Eye (tissue), 1 donor: ENCODE data around the gene ERCC4.

Experiments used
- DNase-seq: peaks from one replicate; pipeline ENCODE4 v3.0.0-alpha.2; 2015

Gene ERCC4

GRCh38 chr16:13950821-13951547, 31.0 kb downstream of the ERCC4 start:
- no peak for DNase-seq

DNA sequence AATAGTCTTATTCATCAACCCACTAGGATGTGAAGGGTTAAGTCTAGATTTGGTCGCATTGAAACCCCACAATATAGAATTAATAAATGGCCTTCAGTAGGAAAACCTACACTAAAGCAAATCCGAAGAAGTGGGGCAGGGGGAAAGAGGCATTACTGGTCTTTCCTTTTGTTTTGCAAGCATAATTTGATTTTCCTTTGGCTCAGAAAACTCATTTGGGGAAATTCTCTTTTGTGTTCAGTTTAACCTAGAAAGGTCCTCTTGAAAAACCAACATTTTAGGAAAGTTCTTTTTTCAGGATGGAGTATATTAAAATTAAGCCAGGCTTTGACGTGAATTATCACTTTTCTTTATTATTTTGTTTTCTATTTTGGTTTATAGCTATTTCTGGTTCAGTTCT, 31.7 kb downstream of the ERCC4 start:
- no peak for DNase-seq

GRCh38 chr16:13953501-13953900, 33.5 kb downstream of the ERCC4 start:
- no peak for DNase-seq

GRCh38 chr16:13956635-13957196, 36.8 kb downstream of the ERCC4 start:
- no peak for DNase-seq

- DNase-seq: peak; percentile 63
Measured at GRCh38 chr16:13957197-13958078, 37.5 kb downstream of the ERCC4 start.

DNA sequence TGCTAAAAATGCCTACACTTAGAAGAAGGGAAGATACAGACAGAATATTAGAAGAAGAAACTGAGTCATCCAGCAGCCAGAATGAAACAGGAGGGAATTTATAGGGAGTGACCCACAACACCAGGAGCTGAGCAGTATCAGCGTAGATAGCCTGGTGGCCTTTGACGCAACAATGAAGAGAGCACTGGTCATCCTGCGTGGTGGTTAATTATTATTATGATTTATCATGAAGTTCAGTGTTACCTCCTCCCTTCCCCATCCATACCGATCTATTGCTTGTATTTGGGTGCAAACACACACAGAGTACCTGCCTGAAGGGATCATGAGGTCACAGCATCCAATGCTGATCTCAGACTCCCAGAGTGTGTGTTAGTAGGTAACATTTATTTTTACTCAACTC, 38.5 kb downstream of the ERCC4 start:
- DNase-seq: no peak

DNA sequence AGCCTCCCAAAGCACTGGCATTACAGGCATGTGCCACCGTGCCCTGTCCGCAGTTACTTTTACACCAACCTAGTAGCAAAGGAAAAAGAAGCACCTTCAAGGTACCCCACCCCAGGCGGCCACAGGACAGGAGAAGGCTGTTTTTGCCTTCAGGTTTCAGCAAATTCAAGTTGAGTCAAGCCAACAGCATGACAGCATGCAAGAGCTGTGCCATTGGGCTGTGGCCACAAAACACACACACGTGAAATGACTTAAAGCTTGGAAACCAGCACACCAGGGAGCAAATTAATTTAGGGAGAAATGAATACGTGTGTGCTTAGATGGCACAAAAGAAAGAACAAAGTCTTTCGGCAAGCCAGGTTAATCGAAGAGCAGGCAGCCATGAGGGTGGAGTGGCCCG, 39.7 kb downstream of the ERCC4 start:
- DNase-seq: no peak

GRCh38 chr16:13961099-13961811, 41.3 kb downstream of the ERCC4 start:
- peak; percentile 35 for DNase-seq

DNA sequence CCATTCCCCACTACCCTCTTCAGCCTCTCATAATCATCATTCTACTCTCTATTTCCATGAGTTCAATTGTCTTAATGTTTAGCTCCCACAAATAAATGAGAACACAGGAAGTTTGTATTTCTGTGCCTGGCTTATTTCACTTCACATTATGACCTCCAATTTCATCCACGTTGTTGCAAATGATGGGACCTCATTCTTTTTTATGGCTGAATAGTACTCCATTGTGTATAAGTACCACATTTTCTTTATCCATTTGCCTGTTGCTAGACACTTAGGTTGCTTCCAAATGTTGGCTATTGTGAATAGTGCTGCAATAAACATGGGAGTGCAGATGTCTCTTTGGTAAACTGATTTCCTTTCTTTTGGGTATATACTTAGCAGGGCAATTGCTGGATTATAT, 42.3 kb downstream of the ERCC4 start:
- no peak for DNase-seq

GRCh38 chr16:13968835-13969234, 48.9 kb downstream of the ERCC4 start:
- DNase-seq: no peak

DNA sequence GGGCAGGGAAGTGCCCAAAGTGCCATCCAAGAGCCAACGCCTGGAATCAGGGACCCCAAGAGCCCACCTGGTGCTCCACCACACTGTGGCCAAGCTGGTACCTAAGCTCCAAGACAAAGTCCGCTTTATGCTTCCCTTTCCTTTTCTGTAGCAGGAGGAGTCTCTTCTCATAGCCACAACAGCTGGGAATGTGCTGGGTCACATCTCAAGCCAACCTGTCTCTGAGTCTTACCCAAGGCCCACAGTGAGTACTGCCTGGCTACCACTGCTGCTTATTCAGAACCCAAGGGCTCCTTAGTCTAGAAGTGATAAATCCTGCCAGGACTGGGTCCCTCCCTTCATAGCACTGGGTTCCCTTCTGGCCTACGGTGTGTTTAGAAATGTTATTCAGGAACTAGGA, 49.8 kb downstream of the ERCC4 start:
- no peak for DNase-seq

DNA sequence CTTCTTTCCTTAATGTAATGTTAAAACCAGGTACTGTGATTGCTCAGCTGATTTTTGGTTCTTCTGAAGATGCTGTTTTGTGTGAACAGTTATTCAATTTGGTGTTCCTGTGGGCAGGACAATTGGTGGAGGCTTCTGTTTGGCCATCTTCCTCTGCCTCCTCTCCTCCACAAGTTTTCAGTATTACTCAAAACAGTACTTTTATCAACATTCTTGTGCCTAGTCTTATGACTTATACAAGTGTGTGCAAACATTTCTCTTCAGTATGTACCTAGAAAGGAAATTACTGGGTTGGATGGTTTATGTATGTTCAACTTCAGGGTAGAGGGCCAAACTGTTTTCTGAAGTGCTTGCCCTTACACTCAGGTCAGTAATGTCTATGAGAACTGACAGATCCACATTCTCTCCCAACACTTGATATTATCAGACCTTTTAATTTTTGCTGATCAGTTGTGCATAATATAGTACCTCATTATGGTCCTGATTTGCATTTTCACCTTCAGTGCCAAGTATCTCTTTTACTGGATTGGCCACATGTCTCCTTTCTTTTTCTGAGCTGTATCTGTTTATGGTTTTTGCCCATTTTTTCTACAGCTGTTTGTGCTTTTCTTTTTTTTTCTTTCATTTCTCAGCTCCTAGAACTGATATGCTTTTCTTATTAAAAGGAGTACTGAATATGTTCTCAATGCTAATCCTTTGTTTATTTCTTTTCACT, 50.9 kb downstream of the ERCC4 start:
- no peak for DNase-seq

DNA sequence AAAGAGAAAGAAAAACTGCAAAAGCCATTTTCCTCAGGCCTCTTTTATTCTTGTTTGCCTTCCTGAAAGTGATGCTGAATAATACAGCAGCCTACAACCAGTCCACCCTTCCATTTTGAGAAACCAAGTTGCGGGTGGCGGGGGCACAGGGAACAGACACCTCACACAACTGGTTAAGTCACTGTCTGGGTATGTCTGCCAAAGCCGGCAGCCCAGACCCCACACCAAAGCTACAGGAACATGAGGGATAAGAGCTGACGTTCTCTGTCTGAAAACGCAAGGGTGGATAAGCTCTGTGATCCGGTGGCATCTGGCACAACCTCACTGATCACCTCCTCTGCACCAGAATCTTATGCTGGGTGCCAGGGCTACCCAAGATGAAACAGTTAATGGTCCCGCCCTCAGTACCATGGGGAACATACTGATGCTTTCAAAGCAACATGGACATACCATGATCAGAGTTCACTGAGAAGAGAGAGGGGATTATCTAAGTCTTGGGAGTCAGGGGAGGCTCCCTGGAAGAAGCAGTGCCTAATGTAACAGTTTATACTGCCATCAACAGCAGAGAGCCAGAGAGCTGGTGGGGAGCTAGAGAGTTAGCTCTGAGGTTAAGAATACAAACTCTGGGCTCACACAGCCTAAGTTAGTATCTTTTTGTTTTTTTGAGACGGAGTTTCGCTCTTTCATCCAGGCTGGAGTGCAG, 53.5 kb downstream of the ERCC4 start:
- no peak for DNase-seq

GRCh38 chr16:13977177-13977576, 57.2 kb downstream of the ERCC4 start:
- no peak for DNase-seq

- no peak for DNase-seq
Measured at GRCh38 chr16:13982451-13982850, 62.5 kb downstream of the ERCC4 start.

- DNase-seq: no peak
Measured at GRCh38 chr16:13983625-13984024, 63.7 kb downstream of the ERCC4 start.

GRCh38 chr16:13984794-13985193, 64.8 kb downstream of the ERCC4 start:
- no peak for DNase-seq

GRCh38 chr16:13988038-13988437, 68.1 kb downstream of the ERCC4 start:
- DNase-seq: no peak

GRCh38 chr16:13992322-13992721, 72.4 kb downstream of the ERCC4 start:
- no peak for DNase-seq

- DNase-seq: no peak
Measured at GRCh38 chr16:13992976-13993375, 73.0 kb downstream of the ERCC4 start.

DNA sequence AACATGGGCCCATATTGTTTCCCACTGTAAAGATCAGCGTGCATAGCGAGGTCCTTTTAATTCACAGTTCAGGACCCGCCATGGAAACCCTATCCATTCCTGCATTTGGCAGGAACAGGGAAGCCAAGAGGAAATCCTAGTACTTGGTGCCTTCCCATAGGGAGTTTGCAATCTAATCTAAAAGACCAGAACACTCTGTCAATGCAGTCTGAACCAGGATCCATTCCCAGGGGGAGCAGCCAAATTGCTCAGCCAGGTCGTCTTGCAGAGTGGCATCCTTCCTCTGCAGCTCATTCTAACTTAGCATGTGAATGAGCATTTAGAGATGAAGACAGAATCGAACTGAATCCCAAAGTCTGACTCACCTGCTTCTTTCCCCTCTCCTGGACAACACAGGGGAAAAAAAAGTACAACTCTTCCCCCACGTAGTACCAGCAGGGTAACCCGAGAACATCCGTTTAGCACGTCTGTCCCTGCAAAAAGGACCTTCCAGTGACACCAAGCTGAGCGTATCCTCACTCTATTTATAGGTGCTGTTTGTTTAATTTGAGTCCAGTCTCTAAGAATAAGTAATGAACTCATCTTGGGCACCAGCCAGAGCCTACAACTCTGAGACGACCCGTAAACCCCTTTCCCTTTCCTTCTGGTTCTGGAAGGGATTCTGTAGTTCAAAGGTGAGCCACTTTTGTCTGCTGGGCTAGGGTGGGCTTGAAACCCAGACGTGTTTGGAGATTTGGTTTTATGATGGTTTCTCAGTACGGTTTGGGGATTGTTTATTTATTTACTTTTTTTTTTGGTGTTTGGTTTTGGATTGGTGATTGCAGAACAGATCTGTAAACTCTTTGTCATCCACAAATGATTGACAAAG, 74.5 kb downstream of the ERCC4 start:
- no peak for DNase-seq
